ENCODE results near the gene GAB2.

Gene GAB2

GRCh38 chr11:78168539-78169477 lies 248.8 kb downstream of the GAB2 start:
- DNase-seq: no peak

DNA sequence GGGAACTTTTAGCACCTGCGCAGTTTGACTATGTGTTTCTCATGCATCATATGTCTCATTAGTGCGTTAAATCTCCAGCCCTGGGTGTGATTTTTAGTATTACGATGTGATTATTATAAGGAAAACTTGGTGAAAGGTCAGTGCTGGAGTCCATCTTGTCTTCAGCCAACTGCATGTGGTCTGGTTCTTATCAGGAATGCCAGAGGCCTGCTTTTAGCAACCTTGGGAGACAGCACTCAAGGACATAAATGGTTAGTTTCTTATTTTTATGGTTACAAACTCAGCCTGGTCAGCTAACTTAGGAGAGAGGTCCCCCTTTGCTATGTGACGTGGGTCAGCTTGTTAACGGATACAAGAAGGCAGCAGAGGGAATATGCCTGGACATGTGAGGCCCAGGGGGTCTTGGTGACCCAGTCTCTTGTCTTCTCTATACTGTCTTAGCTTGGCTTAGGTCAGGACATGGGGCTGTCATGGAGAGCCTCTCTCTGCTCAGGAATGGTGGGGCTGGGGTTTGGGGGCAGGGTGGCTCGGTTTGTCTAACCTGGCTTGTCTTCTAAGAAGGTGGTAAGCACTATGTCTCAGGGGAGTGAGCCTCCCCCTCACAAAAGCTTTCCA lies 250.7 kb downstream of the GAB2 start:
- no peak for DNase-seq
